Thyroid gland (tissue), 4 donors: ENCODE results near the gene CYP11A1. TPM values are rescaled to one million over a fixed set of nuclear protein-coding genes. Genes with fewer than 3 reads are reported as not detected.

ENCODE experiments used
- DNase-seq, 2 donors: peaks; one replicate each; pipeline ENCODE4 v3.0.0-alpha.2; 2019
- H3K27ac ChIP-seq, 3 donors: fragments of 200-600 bp; sonication (generic); 1 replicate in 2 of 3; 2 replicates in 1 of 3; pipeline ENCODE4 v1.5.1; 2016 to 2019; ENCODE audit warnings: mild to moderate bottlenecking in 1 of 3, moderate library complexity in 1 of 3
- H3K27me3 ChIP-seq: fragments of 200-600 bp; sonication (generic); one replicate; pipeline ENCODE4 v1.5.1; 2019
- H3K36me3 ChIP-seq, 2 donors: fragments of 200-600 bp; sonication (generic); one replicate each; pipeline ENCODE4 v1.5.1; 2016 to 2019
- H3K4me1 ChIP-seq, 2 donors: fragments of 200-600 bp; sonication (generic); one replicate each; pipeline ENCODE4 v1.5.1; 2017 to 2019
- H3K4me3 ChIP-seq, 3 donors: fragments of 200-600 bp; sonication (generic); replicated peaks in 1 of 3; 1 replicate in 2 of 3; 2 replicates in 1 of 3; pipeline ENCODE4 v1.5.1; 2016; ENCODE audit warnings: mild to moderate bottlenecking in 1 of 3
- H3K9me3 ChIP-seq: fragments of 200-600 bp; sonication (generic); one replicate; pipeline ENCODE4 v1.5.1; 2017
- CTCF ChIP-seq, 6 experiments: fragments of 200-600 bp in 3 of 6; fragments of 450-650 bp in 3 of 6; sonication (generic) in 3 of 6; IDR thresholded peaks; one replicate each; pipeline ENCODE4 v1.5.1; 2016 to 2019; ENCODE audit warnings: antibody characterized with exemption in 6 of 6, mild to moderate bottlenecking in 2 of 6, inconsistent platforms in 1 of 6, moderate library complexity in 1 of 6
- POLR2A ChIP-seq, 2 donors: fragments of 450-650 bp; IDR thresholded peaks; one replicate each; pipeline ENCODE4 v1.6.1; 2017; ENCODE audit warnings: antibody characterized with exemption in 2 of 2, mild to moderate bottlenecking in 2 of 2, moderate library complexity in 1 of 2
- WGBS, 2 donors: methylation state at CpG; one replicate each; pipeline ENCODE4 v1.1.5; 2017; 5-methylcytosine and 5-hydroxymethylcytosine counted together
- intact Hi-C: fragments of 100-400 bp; cut with DNase I; formaldehyde crosslinking; loops from one replicate; pipeline ENCODE4 v1.15.1; 2023
- total RNA-seq, 4 donors: library from RNA; depleted of rRNA; stranded (reverse); fragments of >200 nt; gene quantifications; one replicate each; pipeline ENCODE4 v1.2.3, GENCODE V29; 2016

The CYP11A1 gene
- total RNA-seq, 4 donors from 2014 or later: 0.54 to 1.2 (median 0.56) TPM; not detected in 1

DNA sequence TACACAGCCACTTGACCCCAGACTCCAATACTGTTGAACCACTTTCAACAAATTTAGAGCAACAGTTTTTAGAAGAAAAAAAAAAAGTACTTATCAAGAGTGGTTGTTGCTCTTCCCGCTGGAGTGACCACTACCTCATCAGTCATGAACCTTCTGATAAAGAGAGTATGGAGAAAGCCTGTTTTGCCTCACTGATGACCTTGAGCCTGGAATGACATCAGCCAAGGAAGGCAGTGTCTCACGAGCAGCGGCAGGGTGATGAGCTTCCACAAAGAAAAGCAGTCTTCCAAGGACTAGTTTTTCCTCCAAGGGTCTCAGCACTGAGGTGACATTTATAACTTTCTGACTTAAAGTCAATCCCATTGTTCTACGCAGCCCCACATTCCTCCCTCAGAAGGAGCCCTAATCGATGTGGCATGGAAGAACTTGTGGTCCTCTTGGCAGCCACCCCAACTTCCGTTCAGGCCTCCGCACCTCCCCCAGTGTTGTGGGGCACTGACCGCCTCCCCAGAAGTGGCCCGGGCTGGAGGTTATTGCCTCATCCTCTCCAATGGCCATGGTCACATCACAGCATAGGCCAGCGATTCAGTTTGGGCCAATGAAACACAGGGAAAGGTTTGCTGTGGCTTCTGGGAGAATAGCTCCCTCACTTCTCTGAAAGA is 1.8 kb upstream of the CYP11A1 start:
- H3K4me1 ChIP-seq: peaks cover 11 to 16% of the 10 kb centered on the region in 2 donors
- H3K27me3 ChIP-seq: no peaks in the 10 kb centered on the region
- no peak for TF ChIP-seq CTCF (IDR thresholded peaks at IDR 0.05)
- TF ChIP-seq POLR2A (IDR thresholded peaks at IDR 0.05): no peak
- no peak overlapping the region for H3K4me3 ChIP-seq
- intact Hi-C loops: no loop called here
- 62 to 68% methylated on average over 10 of the region's 10 CpGs for WGBS, 2 donors
- no peak overlapping the region for H3K27ac ChIP-seq
- no peak for DNase-seq
- H3K36me3 ChIP-seq: no peaks in the 10 kb centered on the region
- H3K9me3 ChIP-seq: no peaks in the 10 kb centered on the region

GRCh38 chr15:74368121-74368520 is 675 bp upstream of the CYP11A1 start:
- Histone ChIP-seq H3K36me3 (no peaks in the 10 kb centered on the region), H3K27me3 (no peaks in the 10 kb centered on the region), H3K9me3 (no peaks in the 10 kb centered on the region), H3K4me1 (peaks cover 8 to 12% of the 10 kb centered on the region in 2 donors), H3K4me3 (no peak overlapping the region), H3K27ac (no peak overlapping the region)
- intact Hi-C loops: no loop called here
- 92 to 98% methylated on average over 3 of the region's 3 CpGs for WGBS, 2 donors
- DNase-seq: no peak
- no peak for TF ChIP-seq CTCF (IDR thresholded peaks at IDR 0.05)
- no peak for TF ChIP-seq POLR2A (IDR thresholded peaks at IDR 0.05)

GRCh38 chr15:74365598-74366445 is 1.6 kb downstream of the CYP11A1 start:
- TF ChIP-seq CTCF (IDR thresholded peaks at IDR 0.05): no peak
- no peak for TF ChIP-seq POLR2A (IDR thresholded peaks at IDR 0.05)
- Histone ChIP-seq H3K36me3 (no peaks in the 10 kb centered on the region), H3K27me3 (no peaks in the 10 kb centered on the region), H3K4me3 (peak overlapping the region in 1 of 3 donors; percentile 35), H3K9me3 (no peaks in the 10 kb centered on the region), H3K4me1 (peaks cover 8 to 12% of the 10 kb centered on the region in 2 donors), H3K27ac (peak overlapping the region in 2 of 3 donors; percentile 3 to 40)
- intact Hi-C loops: no loop called here
- 8 to 12% methylated on average over 29 to 38 of the region's 75 CpGs for WGBS, 2 donors
- peak; percentile 28 to 46 for DNase-seq

GRCh38 chr15:74364936-74365597 is 2.4 kb downstream of the CYP11A1 start:
- no peak for TF ChIP-seq POLR2A (IDR thresholded peaks at IDR 0.05)
- TF ChIP-seq CTCF (IDR thresholded peaks at IDR 0.05): no peak
- no peaks in the 10 kb centered on the region for H3K36me3 ChIP-seq
- H3K9me3 ChIP-seq: no peaks in the 10 kb centered on the region
- peaks cover 8 to 12% of the 10 kb centered on the region in 2 donors for H3K4me1 ChIP-seq
- H3K4me3 ChIP-seq: no peak overlapping the region
- DNase-seq: no peak
- H3K27me3 ChIP-seq: no peaks in the 10 kb centered on the region
- H3K27ac ChIP-seq: no peak overlapping the region
- intact Hi-C loops: no loop called here
- WGBS, 2 donors: 89 to 91% methylated on average over 12 of the region's 12 CpGs
